B cell (primary cell): ENCODE measurements around the gene BICDL2. TPM values are rescaled to one million over a fixed set of nuclear protein-coding genes. Genes with fewer than 3 reads are reported as not detected.

Experiments used
- ATAC-seq: fragments of 200-7000 bp; cut with Tn5 transposase; one replicate; pipeline ENCODE4 v1.10.0; 2021; ENCODE audit warnings: low read depth, mild to moderate bottlenecking, moderate number of reproducible peaks, moderate library complexity
- CTCF ChIA-PET: fragments of 350-600 bp; sonication (Branson Sonifier 250); formaldehyde crosslinking; loops from one replicate; lab custom pipeline; 2021; ENCODE audit warnings: antibody characterized with exemption, inconsistent platforms; lab: Charles Lee
- POLR2A ChIA-PET: fragments of 350-600 bp; sonication (Branson Sonifier 250); formaldehyde crosslinking; loops from one replicate; lab custom pipeline; 2021; ENCODE audit warnings: antibody characterized with exemption; lab: Charles Lee
- DNase-seq: peaks from one replicate; pipeline ENCODE4 v3.0.0; 2013
- H2AFZ ChIP-seq: 2 replicates; pipeline ENCODE4 v1.6.1; 2012; ENCODE audit warnings: mild to moderate bottlenecking, low read depth, low read length; ENCODE audit not compliant: insufficient read depth, poor library complexity, severe bottlenecking
- H3K27ac ChIP-seq, 2 donors: 1 replicate in 1 of 2; 2 replicates in 1 of 2; pipeline ENCODE4 v1.5.1; 2012 to 2013; ENCODE audit warnings: low read length in 2 of 2, mild to moderate bottlenecking in 2 of 2, moderate library complexity in 1 of 2
- H3K27me3 ChIP-seq, 4 experiments: fragments of 200-600 bp in 1 of 4; sonication (generic) in 1 of 4; replicated peaks in 1 of 4; 1 replicate in 2 of 4; 2 replicates in 2 of 4; pipeline versions ENCODE4 v1.6.1 to v1.7.0; 2013 to 2016; ENCODE audit warnings: low read length in 3 of 4, mild to moderate bottlenecking in 2 of 4, mixed read lengths in 1 of 4, moderate library complexity in 1 of 4; ENCODE audit not compliant: insufficient read depth in 4 of 4, control insufficient read depth in 3 of 4; ENCODE audit errors: control extremely low read depth in 1 of 4
- H3K36me3 ChIP-seq, 2 experiments: replicated peaks in 1 of 2; 1 replicate in 1 of 2; 2 replicates in 1 of 2; pipeline versions ENCODE4 v1.6.1 to v1.7.1; 2013; ENCODE audit warnings: low read length in 1 of 2; ENCODE audit not compliant: insufficient read depth in 2 of 2, control insufficient read depth in 1 of 2; ENCODE audit errors: control extremely low read depth in 1 of 2, extremely low read depth in 1 of 2
- H3K4me1 ChIP-seq, 2 donors: fragments of 200-600 bp in 1 of 2; sonication (generic) in 1 of 2; 1 replicate in 1 of 2; 2 replicates in 1 of 2; pipeline versions ENCODE4 v1.5.1 to v1.6.1; 2013 to 2017; ENCODE audit warnings: low read length in 2 of 2; ENCODE audit not compliant: control insufficient read depth in 2 of 2, insufficient read depth in 2 of 2
- H3K4me2 ChIP-seq: replicated peaks from 2 replicates; pipeline ENCODE3; 2012; ENCODE audit warnings: mild to moderate bottlenecking, low read depth, low read length; ENCODE audit not compliant: poor library complexity, severe bottlenecking
- H3K4me3 ChIP-seq, 5 experiments: fragments of 200-600 bp in 1 of 5; sonication (generic) in 1 of 5; 1 replicate in 3 of 5; 2 replicates in 2 of 5; pipeline versions ENCODE4 v1.5.1 to v1.7.0; 2011 to 2016; ENCODE audit warnings: low read length in 4 of 5, mild to moderate bottlenecking in 4 of 5, low read depth in 2 of 5, control low read depth in 1 of 5, moderate library complexity in 1 of 5; ENCODE audit not compliant: insufficient read depth in 1 of 5; ENCODE audit errors: control extremely low read depth in 1 of 5, extremely low read depth in 1 of 5
- H3K79me2 ChIP-seq: fragments of 200-600 bp; sonication (generic); one replicate; pipeline ENCODE4 v1.6.0; 2016; ENCODE audit warnings: low read length; ENCODE audit not compliant: control insufficient read depth, insufficient read depth
- H3K9ac ChIP-seq: fragments of 200-600 bp; sonication (generic); 2 replicates; pipeline ENCODE4 v1.6.1; 2017; ENCODE audit warnings: mild to moderate bottlenecking, low read length, moderate library complexity
- H3K9me3 ChIP-seq, 3 donors: one replicate each; pipeline versions ENCODE4 v1.6.1 to v1.7.1; 2013; ENCODE audit warnings: low read length in 2 of 3; ENCODE audit not compliant: control insufficient read depth in 2 of 3, insufficient read depth in 1 of 3; ENCODE audit errors: control extremely low read depth in 1 of 3
- H4K20me1 ChIP-seq: 2 replicates; pipeline ENCODE4 v1.6.0; 2012; ENCODE audit warnings: mild to moderate bottlenecking, low read length; ENCODE audit not compliant: insufficient read depth, control insufficient read depth, poor library complexity, severe bottlenecking
- H3K27ac Mint-ChIP-seq: one replicate; pipeline ENCODE4 v1.8.0; 2021; ENCODE audit warnings: mixed read lengths
- H3K27me3 Mint-ChIP-seq: one replicate; pipeline ENCODE4 v1.8.0; 2021; ENCODE audit warnings: mixed read lengths
- H3K4me1 Mint-ChIP-seq: one replicate; pipeline ENCODE4 v1.8.0; 2021; ENCODE audit warnings: mixed read lengths
- H3K4me3 Mint-ChIP-seq: one replicate; pipeline ENCODE4 v1.8.0; 2021; ENCODE audit warnings: mixed read lengths
- H3K9me3 Mint-ChIP-seq: one replicate; pipeline ENCODE4 v1.8.0; 2022; ENCODE audit warnings: mixed read lengths; ENCODE audit not compliant: insufficient read depth
- CTCF ChIP-seq: fragments of 200-600 bp; IDR thresholded peaks from one replicate; pipeline ENCODE4 v1.8.0; 2022; ENCODE audit warnings: antibody characterized with exemption, mild to moderate bottlenecking
- EZH2 ChIP-seq: IDR thresholded peaks from 2 replicates; pipeline ENCODE4 v1.6.1; 2012; ENCODE audit warnings: borderline replicate concordance, low read depth, mild to moderate bottlenecking, moderate library complexity, low read length; ENCODE audit not compliant: insufficient read depth, poor library complexity, severe bottlenecking
- WGBS: methylation state at CpG from one replicate; pipeline ENCODE4 v1.1.5; 2013; ENCODE audit warnings: missing lambda C conversion rate; ENCODE audit not compliant: insufficient coverage; 5-methylcytosine and 5-hydroxymethylcytosine counted together
- intact Hi-C: fragments of 100-400 bp; cut with micrococcal nuclease; formaldehyde crosslinking; loops from one replicate; pipeline ENCODE4 v1.10.0; 2022
- polyA plus RNA-seq: library from polyadenylated mRNA; depleted of rRNA; stranded (reverse); fragments of >200 nt; gene quantifications from 2 replicates; pipeline ENCODE4 v1.2.3, GENCODE V29; 2012
- total RNA-seq, 2 donors: library from RNA; stranded (reverse); fragments of 120-200 nt in 1 of 2; gene quantifications; 1 replicate in 1 of 2; 2 replicates in 1 of 2; pipeline versions ENCODE4 v1.2.3 to v1.2.4, GENCODE V29; 2013 to 2022

BICDL2 gene
- total and polyA plus RNA-seq, 2 donors (not counting 1 experiment from before 2014, with no cell fraction given): 0.20 TPM; not detected in 1

- Histone ChIP-seq H3K9ac (no peak overlapping the region), H3K27me3 (peaks cover 0 to 22% (median 8%) of the 10 kb centered on the region in 4 experiments), H3K4me3 (no peak overlapping the region), H3K36me3 (no peaks in the 10 kb centered on the region), H3K4me2 (no peak overlapping the region), H3K27ac (no peak overlapping the region), H4K20me1 (no peaks in the 10 kb centered on the region), H3K79me2 (no peaks in the 10 kb centered on the region), H3K9me3 (peaks cover 0 to 12% (median 0%) of the 10 kb centered on the region in 3 donors), H2AFZ (no peak overlapping the region), H3K4me1 (peaks cover 22 to 23% of the 10 kb centered on the region in 2 donors)
- Mint-ChIP-seq H3K27me3 (peaks cover 19% of the 10 kb centered on the region), H3K4me3 (no peak overlapping the region), H3K9me3 (no peaks in the 10 kb centered on the region), H3K27ac (no peak overlapping the region), H3K4me1 (peaks cover 21% of the 10 kb centered on the region)
- intact Hi-C loops: no loop called here
- DNase-seq: no peak
- 100% methylated on average over 6 of the region's 8 CpGs for WGBS
- ChIA-PET CTCF (interaction anchor here (0.6 to 1.6 kb wide), 3 partner anchors 18 to 53 kb away, joined by 3 to 4 read pairs (median 3); no protein-coding TSS in a partner anchor), POLR2A (interaction anchor here (0.6 kb wide), 1 partner anchor 433 kb away, joined by 3 read pairs; the partner anchor contains the start of gene NAA60)
- TF ChIP-seq CTCF: no peak
- TF ChIP-seq EZH2: no peak
- ATAC-seq: no peak
These were observed 26.2 kb downstream of the BICDL2 start for GRCh38 chr16:3010510-3010909.

DNA sequence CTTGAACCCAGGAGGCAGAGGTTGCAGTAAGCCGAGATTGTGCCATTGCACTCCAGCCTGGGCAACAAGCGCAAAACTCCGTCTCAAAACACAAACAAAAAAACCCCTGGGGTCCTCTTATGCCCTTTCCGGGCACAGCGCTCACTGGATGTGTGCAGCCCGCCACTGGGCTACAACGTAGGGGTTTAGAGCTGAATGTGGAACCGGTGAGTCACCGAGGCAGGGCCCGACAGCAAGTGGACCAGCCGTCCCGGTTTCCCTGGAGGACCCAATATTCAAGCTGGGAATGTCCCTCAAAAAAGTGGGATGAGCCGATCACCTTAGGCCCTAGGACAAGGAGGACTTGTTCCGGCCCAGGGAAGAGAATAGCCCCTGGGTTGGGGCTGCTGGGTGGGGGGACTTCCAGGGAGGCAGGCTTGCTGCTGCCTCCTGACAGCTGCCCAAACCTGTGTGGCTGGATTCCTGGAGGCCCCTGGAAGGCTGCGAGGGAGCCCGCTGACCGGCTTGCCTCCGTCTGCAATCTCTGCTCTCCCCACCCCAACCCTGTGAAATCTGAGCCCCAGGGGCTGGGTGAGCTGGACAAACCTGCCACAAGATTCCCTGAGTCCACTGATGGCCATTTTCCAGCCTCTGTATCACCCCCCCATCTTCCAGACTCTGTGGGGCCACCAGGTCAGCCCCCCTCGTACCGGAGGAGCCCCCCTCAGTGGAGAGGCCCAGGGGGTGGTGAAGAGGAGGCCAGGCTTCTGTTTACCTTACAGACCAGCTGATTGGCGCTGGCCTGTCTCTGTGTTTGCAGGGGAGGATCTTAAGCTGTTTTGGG lies 27.0 kb downstream of the BICDL2 start:
- Histone ChIP-seq H3K27me3 (peaks cover 0 to 22% (median 10%) of the 10 kb centered on the region in 4 experiments), H3K36me3 (no peaks in the 10 kb centered on the region), H3K4me2 (no peak overlapping the region), H4K20me1 (no peaks in the 10 kb centered on the region), H2AFZ (no peak overlapping the region), H3K4me1 (peaks cover 24 to 26% of the 10 kb centered on the region in 2 donors), H3K9ac (no peak overlapping the region), H3K9me3 (peaks cover 0 to 12% (median 0%) of the 10 kb centered on the region in 3 donors), H3K4me3 (no peak overlapping the region), H3K27ac (no peak overlapping the region), H3K79me2 (no peaks in the 10 kb centered on the region)
- peaks cover 18% of the 10 kb centered on the region for H3K27me3 Mint-ChIP-seq
- peaks cover 22% of the 10 kb centered on the region for H3K4me1 Mint-ChIP-seq
- no peak for ATAC-seq
- intact Hi-C loops: no loop called here
- WGBS: 96% methylated on average over 18 of the region's 21 CpGs
- ChIA-PET POLR2A (no interaction called here), CTCF (interaction anchor here (0.6 to 1.6 kb wide), 3 partner anchors 18 to 54 kb away, joined by 3 to 4 read pairs (median 3); no protein-coding TSS in a partner anchor)
- no peak overlapping the region for H3K4me3 Mint-ChIP-seq
- TF ChIP-seq CTCF (no peak), EZH2 (no peak)
- H3K27ac Mint-ChIP-seq: no peak overlapping the region
- no peaks in the 10 kb centered on the region for H3K9me3 Mint-ChIP-seq
- no peak for DNase-seq
